Measurements from ENCODE around the gene ENG.

DNA sequence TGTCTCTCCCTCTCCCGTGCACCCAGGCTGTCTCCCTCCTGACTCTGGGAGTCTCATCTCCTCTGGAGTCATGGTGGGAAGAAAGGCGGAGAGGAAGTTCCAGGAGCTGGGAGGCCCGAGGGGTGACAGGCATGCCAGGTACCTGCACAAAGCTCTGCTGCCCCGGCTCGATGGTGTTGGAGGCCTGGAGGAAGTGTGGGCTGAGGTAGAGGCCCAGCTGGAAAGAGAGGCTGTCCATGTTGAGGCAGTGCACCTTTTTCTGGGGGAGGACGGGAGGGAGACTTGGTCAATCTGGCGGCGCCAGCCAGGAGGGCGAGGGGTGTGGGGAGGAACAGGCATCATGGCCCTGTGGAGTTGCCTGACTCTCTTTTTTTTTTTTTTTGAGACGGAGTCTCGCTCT is 35.9 kb downstream of the ENG start:
- TF ChIP-seq POLR2A (IDR thresholded peaks at IDR 0.05) = no peak
- TF ChIP-seq, protein P1, sequence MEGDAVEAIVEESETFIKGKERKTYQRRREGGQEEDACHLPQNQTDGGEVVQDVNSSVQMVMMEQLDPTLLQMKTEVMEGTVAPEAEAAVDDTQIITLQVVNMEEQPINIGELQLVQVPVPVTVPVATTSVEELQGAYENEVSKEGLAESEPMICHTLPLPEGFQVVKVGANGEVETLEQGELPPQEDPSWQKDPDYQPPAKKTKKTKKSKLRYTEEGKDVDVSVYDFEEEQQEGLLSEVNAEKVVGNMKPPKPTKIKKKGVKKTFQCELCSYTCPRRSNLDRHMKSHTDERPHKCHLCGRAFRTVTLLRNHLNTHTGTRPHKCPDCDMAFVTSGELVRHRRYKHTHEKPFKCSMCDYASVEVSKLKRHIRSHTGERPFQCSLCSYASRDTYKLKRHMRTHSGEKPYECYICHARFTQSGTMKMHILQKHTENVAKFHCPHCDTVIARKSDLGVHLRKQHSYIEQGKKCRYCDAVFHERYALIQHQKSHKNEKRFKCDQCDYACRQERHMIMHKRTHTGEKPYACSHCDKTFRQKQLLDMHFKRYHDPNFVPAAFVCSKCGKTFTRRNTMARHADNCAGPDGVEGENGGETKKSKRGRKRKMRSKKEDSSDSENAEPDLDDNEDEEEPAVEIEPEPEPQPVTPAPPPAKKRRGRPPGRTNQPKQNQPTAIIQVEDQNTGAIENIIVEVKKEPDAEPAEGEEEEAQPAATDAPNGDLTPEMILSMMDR (IDR thresholded peaks at IDR 0.05) = no peak

Data from heart left ventricle (tissue), 13 donors.